Measurements from ENCODE around the gene FASLG. TPM values are rescaled to one million over a fixed set of nuclear protein-coding genes. Genes with fewer than 3 reads are reported as not detected.
A peak's percentile ranks its signal among the peaks of the same experiment; 100 is the strongest.

The FASLG gene
- total and polyA plus RNA-seq, 5 experiments from 2014 or later = 0.18 to 2.3 TPM; not detected in 3

DNA sequence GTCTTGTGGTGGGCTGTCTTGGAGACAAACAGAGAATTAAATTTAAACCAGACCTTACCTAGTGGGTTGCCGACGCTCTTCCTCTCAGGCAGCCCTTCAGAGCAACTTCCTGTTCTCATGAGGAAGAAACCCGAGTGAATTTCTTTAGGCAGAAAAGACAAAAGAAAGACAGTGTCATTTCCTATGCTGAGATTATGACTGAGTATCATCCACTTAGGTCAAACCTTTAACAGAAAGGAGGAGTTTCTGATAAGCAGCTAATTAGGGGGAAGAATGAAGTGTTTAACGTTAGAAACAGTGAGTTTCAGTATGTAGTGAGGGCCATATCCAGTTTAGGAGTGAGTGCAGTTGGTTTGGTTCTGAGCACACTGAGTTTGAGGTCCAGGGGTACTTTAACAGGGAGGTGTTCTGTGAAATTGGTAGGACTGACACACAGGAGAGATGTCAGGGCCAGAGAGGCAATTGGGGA, 38.7 kb downstream of the FASLG start:
- peak in 4 of 10 donors; percentile 8 to 43 (median 41) for DNase-seq
- peaks cover 0 to under 1% (median 0%) of the 10 kb centered on the region in 5 donors for H3K27me3 Mint-ChIP-seq
- POLR2A ChIA-PET = no interaction called here
- H3K9me3 Mint-ChIP-seq = peaks cover 0 to 5% (median 0%) of the 10 kb centered on the region in 9 donors
- H3K36me3 Mint-ChIP-seq = no peaks in the 10 kb centered on the region
- peak; percentile 42 to 71 for ATAC-seq
- H3K4me3 Mint-ChIP-seq = peak overlapping the region in 9 of 10 donors; percentile 25 to 78 (median 65)
- peak overlapping the region; percentile 41 to 93 (median 76) for H3K27ac Mint-ChIP-seq
- H3K4me1 Mint-ChIP-seq = peaks cover 6 to 55% (median 39%) of the 10 kb centered on the region in 4 donors

DNA sequence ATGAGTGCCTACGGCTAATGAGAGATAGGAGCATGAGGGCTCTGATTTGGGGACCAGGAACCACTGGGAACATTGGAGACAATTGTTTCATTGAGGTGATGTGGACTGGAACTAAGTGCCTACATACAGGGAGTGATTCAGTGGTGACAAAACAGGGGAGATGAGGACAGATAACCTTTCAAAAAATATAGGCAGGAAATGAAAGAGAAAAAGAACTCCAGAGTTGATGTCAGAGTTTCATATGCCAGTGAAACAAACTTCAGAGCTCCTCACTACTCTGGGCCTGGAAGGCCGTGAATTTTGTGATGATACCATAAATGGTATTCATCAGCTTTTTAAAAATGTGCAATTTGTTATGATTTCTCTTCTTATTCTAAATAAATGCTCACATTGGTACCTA, 39.3 kb downstream of the FASLG start:
- peak overlapping the region; percentile 5 to 93 (median 76) for H3K27ac Mint-ChIP-seq
- peak overlapping the region in 9 of 10 donors; percentile 25 to 78 (median 65) for H3K4me3 Mint-ChIP-seq
- ATAC-seq (peak in 1 of 2 donors; percentile 6), DNase-seq (no peak)
- H3K9me3 Mint-ChIP-seq = peaks cover 0 to 5% (median 0%) of the 10 kb centered on the region in 9 donors
- POLR2A ChIA-PET = interaction anchor here (1.4 to 1.6 kb wide), 2 partner anchors 21 to 28 kb away, joined by 4 to 5 read pairs; no protein-coding TSS in a partner anchor
- peaks cover 6 to 55% (median 39%) of the 10 kb centered on the region in 4 donors for H3K4me1 Mint-ChIP-seq
- no peaks in the 10 kb centered on the region for H3K36me3 Mint-ChIP-seq
- H3K27me3 Mint-ChIP-seq = no peaks in the 10 kb centered on the region

DNA sequence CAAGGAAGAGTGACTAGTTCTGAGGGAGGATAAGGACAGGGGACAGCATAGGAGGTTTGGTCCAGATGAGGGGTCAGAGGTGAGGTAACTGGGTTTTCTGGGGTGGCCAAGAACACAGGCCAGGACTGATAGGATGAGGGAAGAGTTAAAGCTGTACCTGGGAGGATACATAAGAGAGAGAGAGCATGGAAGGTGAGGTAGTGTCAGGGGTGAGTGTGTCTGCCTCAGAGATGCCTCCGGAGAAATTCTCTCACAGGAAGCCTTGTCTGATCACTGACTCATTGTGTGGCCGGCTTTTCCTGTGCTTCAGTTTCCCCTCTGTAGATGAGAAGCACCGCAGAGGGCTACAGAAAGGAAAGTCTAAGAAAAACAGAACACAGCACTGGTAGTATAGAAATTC, 40.2 kb downstream of the FASLG start:
- Mint-ChIP-seq H3K27me3 (no peaks in the 10 kb centered on the region), H3K9me3 (peaks cover 0 to 5% (median 0%) of the 10 kb centered on the region in 9 donors), H3K4me1 (peaks cover 6 to 55% (median 40%) of the 10 kb centered on the region in 4 donors), H3K4me3 (peak overlapping the region; percentile 23 to 81 (median 72)), H3K36me3 (no peaks in the 10 kb centered on the region), H3K27ac (peak overlapping the region; percentile 61 to 93 (median 84))
- DNase-seq (peak; percentile 11 to 83 (median 61)), ATAC-seq (peak; percentile 89 to 92)
- POLR2A ChIA-PET = interaction anchor here (0.9 to 1.6 kb wide), 3 partner anchors 20 to 59 kb away, joined by 3 to 5 read pairs (median 4); no protein-coding TSS in a partner anchor

DNA sequence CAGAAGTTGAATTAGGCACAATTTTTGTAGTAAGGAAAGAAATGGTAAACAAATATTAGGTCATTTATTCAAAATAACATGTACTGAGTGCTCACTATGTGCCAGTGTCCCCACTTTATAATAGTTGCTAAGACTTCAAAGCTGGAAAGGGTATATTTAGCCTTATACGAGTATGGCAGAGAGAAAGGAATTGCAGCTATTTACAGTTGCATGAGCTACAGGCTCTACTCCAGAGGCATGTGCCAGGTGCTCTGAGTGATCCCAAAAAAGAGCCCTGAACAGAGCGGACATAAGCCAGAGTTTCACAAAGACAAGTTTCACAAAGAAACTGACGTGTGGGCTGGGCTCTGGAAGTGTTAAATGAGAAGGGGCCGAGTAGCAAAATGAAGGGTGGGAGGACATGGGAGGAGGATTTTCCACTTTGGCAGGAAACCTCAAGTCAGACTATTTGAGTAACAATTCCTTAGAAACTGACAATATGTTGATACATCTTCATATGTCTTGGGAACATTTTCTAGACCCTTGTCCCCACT, 40.9 kb downstream of the FASLG start:
- POLR2A ChIA-PET = interaction anchor here (0.9 to 1.6 kb wide), 3 partner anchors 20 to 60 kb away, joined by 3 to 5 read pairs (median 4); no protein-coding TSS in a partner anchor
- peaks cover 6 to 55% (median 43%) of the 10 kb centered on the region in 4 donors for H3K4me1 Mint-ChIP-seq
- DNase-seq (no peak), ATAC-seq (no peak)
- H3K27me3 Mint-ChIP-seq = no peaks in the 10 kb centered on the region
- peaks cover 0 to 5% (median 0%) of the 10 kb centered on the region in 9 donors for H3K9me3 Mint-ChIP-seq
- no peaks in the 10 kb centered on the region for H3K36me3 Mint-ChIP-seq
- H3K4me3 Mint-ChIP-seq = peak overlapping the region in 8 of 10 donors; percentile 20 to 81 (median 64)
- H3K27ac Mint-ChIP-seq = peak overlapping the region in 6 of 10 donors; percentile 25 to 93 (median 77)

DNA sequence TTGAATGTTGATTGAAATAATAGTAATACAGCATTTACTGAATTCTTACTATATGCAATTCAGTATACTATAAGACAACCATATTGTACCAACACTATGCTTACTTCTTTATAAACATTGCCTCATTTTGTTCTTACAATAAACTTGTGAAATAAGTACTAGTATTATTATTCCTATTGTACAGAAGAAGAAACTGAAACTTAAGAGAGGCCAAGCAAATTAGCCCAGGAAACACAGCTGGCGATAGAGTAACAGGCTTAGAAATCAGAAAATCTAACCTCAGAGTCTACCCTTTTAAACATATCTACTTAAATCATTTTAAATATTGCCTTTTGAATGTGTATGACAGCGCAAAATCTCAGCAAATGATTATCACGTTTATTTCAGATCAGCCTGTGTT, 41.7 kb downstream of the FASLG start:
- Mint-ChIP-seq H3K4me1 (peaks cover 0 to 52% (median 43%) of the 10 kb centered on the region in 4 donors), H3K27ac (peak overlapping the region in 3 of 10 donors; percentile 20 to 92 (median 46)), H3K9me3 (peaks cover 0 to 5% (median 0%) of the 10 kb centered on the region in 9 donors), H3K27me3 (no peaks in the 10 kb centered on the region), H3K36me3 (no peaks in the 10 kb centered on the region), H3K4me3 (peak overlapping the region in 2 of 10 donors; percentile 8 to 56)
- POLR2A ChIA-PET = no interaction called here
- DNase-seq (no peak), ATAC-seq (no peak)

GRCh38 chr1:172704001-172704400, 45.1 kb downstream of the FASLG start:
- Mint-ChIP-seq H3K27me3 (peaks cover 0 to 23% (median 8%) of the 10 kb centered on the region in 5 donors), H3K27ac (no peak overlapping the region), H3K9me3 (no peaks in the 10 kb centered on the region), H3K4me3 (peak overlapping the region in 3 of 10 donors; percentile 6 to 43 (median 36)), H3K36me3 (no peaks in the 10 kb centered on the region), H3K4me1 (peaks cover 29 to 41% (median 34%) of the 10 kb centered on the region in 4 donors)
- DNase-seq (peak in 1 of 10 donors; percentile 26), ATAC-seq (no peak)
- POLR2A ChIA-PET = interaction anchor here (1.4 kb wide), 1 partner anchor 11 kb away, joined by 3 read pairs; no protein-coding TSS in a partner anchor

DNA sequence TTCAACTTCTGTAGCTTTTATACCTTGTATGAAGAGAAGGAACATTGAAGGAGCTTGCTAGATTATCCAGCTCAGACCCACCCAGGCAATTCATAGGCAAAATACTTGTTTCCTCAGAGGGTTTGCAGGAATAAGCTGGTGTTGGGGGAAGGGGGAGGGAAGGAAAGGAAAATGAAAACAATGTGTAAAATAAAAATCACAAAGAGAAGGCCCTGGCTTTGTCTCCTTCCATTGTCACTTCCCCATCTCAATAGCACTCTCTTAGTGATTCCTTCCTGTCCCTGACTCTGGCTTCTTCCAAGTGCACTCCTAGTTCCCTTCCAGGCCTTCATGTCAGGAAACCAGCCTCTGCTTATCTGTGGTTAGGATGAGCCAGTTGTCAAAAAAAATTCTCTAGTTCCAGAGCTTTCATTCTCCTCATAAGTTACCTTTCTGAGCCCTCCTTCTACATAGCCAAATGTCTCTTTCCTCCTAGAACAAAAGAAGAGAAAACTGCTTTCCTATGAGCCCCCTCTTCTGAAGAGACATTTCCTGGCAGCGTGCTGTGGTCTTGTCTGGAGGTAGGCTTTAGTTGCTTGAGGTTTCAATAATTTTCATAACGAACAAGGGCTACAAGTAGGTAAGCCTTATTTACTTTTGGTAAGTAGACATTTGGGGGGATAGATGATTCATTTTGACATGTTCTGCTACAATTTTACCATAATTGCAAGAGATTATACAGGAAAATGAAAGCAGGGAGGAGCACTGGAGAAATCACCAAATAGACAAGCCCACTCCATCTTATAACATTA, 45.7 kb downstream of the FASLG start:
- ATAC-seq (peak in 1 of 2 donors; percentile 29), DNase-seq (peak in 1 of 10 donors; percentile 12)
- H3K4me1 Mint-ChIP-seq = peaks cover 32 to 41% (median 35%) of the 10 kb centered on the region in 4 donors
- H3K27me3 Mint-ChIP-seq = peaks cover 0 to 23% (median 8%) of the 10 kb centered on the region in 5 donors
- H3K4me3 Mint-ChIP-seq = peak overlapping the region in 6 of 10 donors; percentile 6 to 50 (median 30)
- peak overlapping the region in 2 of 10 donors; percentile 20 to 53 for H3K27ac Mint-ChIP-seq
- POLR2A ChIA-PET = interaction anchor here (1.4 kb wide), 1 partner anchor 12 kb away, joined by 3 read pairs; no protein-coding TSS in a partner anchor
- H3K36me3 Mint-ChIP-seq = no peaks in the 10 kb centered on the region
- no peaks in the 10 kb centered on the region for H3K9me3 Mint-ChIP-seq

DNA sequence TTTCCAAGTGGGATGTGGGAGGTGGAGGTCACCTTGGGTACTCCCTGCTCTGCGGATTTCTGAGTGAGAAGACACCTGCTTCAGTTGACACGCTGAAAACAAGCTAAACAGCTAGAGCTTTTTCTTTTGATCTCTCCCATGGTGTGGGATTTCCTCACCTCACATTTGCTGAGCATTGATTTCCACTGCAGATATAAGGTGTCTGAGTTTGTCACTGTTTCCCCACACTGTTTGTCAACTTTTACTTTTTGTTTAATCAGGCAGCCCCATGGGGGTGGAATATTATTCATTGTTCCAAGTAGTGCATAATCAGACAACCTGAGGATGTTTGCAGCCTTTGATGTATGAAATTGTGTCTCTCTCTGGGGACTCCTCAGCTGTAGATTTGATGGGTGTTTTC, 49.5 kb downstream of the FASLG start:
- H3K9me3 Mint-ChIP-seq = no peaks in the 10 kb centered on the region
- ATAC-seq (peak; percentile 79 to 86), DNase-seq (peak in 4 of 10 donors; percentile 7 to 42 (median 28))
- peaks cover 0 to 37% (median 8%) of the 10 kb centered on the region in 5 donors for H3K27me3 Mint-ChIP-seq
- peak overlapping the region in 2 of 10 donors; percentile 9 to 47 for H3K27ac Mint-ChIP-seq
- POLR2A ChIA-PET = interaction anchor here (1.4 kb wide), 1 partner anchor 38 kb away, joined by 4 read pairs; no protein-coding TSS in a partner anchor
- peak overlapping the region in 5 of 10 donors; percentile 2 to 44 (median 18) for H3K4me3 Mint-ChIP-seq
- peaks cover 27 to 34% (median 28%) of the 10 kb centered on the region in 4 donors for H3K4me1 Mint-ChIP-seq
- H3K36me3 Mint-ChIP-seq = no peaks in the 10 kb centered on the region

GRCh38 chr1:172711558-172711957, 52.7 kb downstream of the FASLG start:
- H3K36me3 Mint-ChIP-seq = no peaks in the 10 kb centered on the region
- no peaks in the 10 kb centered on the region for H3K9me3 Mint-ChIP-seq
- POLR2A ChIA-PET = no interaction called here
- peaks cover 14 to 33% (median 27%) of the 10 kb centered on the region in 4 donors for H3K4me1 Mint-ChIP-seq
- no peak overlapping the region for H3K27ac Mint-ChIP-seq
- peaks cover 0 to 42% (median 4%) of the 10 kb centered on the region in 5 donors for H3K27me3 Mint-ChIP-seq
- no peak overlapping the region for H3K4me3 Mint-ChIP-seq
- no peak for DNase-seq
- ATAC-seq = no peak

GRCh38 chr1:172713466-172713865, 54.6 kb downstream of the FASLG start:
- Mint-ChIP-seq H3K27ac (no peak overlapping the region), H3K4me1 (peaks cover 9 to 26% (median 21%) of the 10 kb centered on the region in 4 donors), H3K9me3 (no peaks in the 10 kb centered on the region), H3K4me3 (no peak overlapping the region), H3K27me3 (peaks cover 0 to 34% (median 4%) of the 10 kb centered on the region in 5 donors), H3K36me3 (no peaks in the 10 kb centered on the region)
- POLR2A ChIA-PET = no interaction called here
- DNase-seq = no peak
- ATAC-seq = no peak

All from naive thymus-derived CD8-positive, alpha-beta T cell (primary cell).